Kidney capillary endothelial cell (primary cell): ENCODE measurements around the gene USP37.

ENCODE experiments used
- DNase-seq: peaks from one replicate; pipeline ENCODE4 v3.0.0-alpha.2; 2018; ENCODE audit warnings: low spot score

The USP37 gene

GRCh38 chr2:218477247-218477646 lies 90.9 kb downstream of the USP37 start:
- no peak for DNase-seq

GRCh38 chr2:218476676-218477075 lies 91.5 kb downstream of the USP37 start:
- no peak for DNase-seq

- no peak for DNase-seq
Observed at GRCh38 chr2:218474527-218474926, 93.6 kb downstream of the USP37 start.

DNA sequence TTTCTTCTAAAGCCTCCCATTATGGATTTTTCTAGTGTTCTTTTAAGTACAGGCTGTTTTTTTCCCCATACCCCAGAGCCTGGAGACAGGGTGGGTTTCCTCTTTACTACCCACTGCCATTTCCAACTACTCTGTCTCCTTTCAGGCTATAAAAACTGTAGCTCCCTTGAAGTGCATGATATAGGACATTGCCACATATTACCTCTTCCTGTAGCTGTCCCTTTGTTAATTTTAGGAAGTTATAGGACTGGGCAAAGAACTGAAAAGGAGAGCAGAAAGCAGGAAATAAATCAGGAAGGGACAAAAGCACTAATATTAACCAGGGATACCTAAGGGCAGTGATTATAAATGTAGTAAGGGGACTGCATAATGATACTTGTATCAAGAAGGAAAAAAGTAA lies 95.2 kb downstream of the USP37 start:
- DNase-seq, result no peak

GRCh38 chr2:218471982-218472381 lies 96.2 kb downstream of the USP37 start:
- no peak for DNase-seq

- no peak for DNase-seq
Observed at GRCh38 chr2:218471036-218471435, 97.1 kb downstream of the USP37 start.

- no peak for DNase-seq
Observed at GRCh38 chr2:218470448-218470847, 97.7 kb downstream of the USP37 start.

GRCh38 chr2:218465987-218466633 lies 102.0 kb downstream of the USP37 start:
- DNase-seq, result peak; percentile 55

DNA sequence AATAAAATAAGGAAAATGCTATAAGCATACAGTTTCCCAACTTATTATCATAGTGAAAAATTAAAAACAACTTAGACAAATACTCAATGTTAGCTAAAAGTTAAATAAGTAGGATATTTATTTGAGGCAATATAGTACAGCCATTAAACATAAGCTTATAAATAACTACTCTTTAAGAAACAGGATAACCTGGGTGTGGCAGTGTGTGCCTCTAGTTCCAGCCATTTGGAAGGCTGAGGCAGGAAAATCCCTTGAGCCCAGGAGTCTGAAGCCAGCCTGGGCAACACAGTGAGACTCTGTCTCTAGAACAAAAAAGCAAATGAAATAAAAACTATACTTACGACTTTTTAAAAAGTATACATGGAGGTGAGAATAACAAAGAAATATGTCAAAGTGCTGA lies 109.6 kb downstream of the USP37 start:
- DNase-seq, result no peak

DNA sequence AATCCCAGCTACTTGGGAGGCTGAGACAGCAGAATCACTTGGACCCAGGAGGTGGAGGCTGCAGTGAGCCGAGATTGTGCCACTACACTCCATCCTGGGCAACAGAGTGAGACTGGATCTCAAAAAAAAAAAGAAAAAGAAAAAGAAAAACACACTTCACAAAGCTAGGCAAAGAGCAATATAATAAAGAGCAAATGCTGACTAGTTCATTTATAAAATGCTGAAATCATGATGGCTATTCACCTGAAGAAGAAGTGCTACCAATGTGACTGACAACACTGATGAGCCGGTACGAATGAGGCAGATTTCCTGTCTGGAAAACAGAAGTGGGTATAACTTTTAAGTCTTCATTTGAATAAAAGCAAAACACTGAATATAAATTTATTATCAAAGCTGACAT lies 111.3 kb downstream of the USP37 start:
- no peak for DNase-seq

GRCh38 chr2:218452079-218452478 lies 116.1 kb downstream of the USP37 start:
- DNase-seq, result no peak

- DNase-seq, result peak; percentile 28
Observed at GRCh38 chr2:218448934-218449333, 119.2 kb downstream of the USP37 start.

- no peak for DNase-seq
Observed at GRCh38 chr2:218447072-218447471, 121.1 kb downstream of the USP37 start.

DNA sequence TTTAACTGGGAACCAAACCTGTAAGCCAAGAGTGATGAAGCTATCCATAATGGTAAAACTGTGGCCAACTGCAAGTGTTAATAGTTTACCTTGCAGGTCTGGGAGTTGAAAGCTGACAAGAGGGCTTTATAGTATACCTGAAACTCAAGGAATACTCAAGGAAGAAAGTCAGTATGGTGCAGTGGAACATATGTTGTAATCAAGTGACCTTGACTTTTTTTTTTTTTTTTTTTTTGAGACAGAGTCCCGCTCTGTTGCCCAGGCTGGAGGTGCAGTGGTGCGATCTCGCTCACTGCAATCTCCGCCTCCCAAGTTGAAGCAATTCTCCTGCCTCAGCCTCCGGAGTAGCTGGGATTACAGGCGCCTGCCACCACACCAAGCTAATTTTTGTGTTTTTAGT lies 121.6 kb downstream of the USP37 start:
- DNase-seq, result no peak

DNA sequence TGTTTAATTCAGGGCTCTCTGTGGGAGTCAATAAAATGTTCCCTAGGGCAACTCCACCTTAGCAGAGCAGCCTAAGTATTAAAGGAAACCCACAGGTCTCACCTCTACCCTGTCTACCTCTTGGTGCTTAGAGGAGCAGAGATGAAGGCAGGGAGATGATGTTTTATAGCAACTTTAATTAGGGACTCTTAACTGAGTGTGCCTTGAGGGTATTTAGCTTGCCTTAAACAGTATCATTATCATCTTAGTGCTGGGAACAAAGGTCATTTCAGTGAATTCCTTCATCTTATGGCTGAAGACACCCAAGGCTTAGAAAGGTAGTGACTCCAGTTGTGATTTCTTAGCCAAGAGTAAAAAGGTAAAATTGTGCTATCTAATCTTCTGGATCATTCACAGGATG lies 122.5 kb downstream of the USP37 start:
- no peak for DNase-seq

DNA sequence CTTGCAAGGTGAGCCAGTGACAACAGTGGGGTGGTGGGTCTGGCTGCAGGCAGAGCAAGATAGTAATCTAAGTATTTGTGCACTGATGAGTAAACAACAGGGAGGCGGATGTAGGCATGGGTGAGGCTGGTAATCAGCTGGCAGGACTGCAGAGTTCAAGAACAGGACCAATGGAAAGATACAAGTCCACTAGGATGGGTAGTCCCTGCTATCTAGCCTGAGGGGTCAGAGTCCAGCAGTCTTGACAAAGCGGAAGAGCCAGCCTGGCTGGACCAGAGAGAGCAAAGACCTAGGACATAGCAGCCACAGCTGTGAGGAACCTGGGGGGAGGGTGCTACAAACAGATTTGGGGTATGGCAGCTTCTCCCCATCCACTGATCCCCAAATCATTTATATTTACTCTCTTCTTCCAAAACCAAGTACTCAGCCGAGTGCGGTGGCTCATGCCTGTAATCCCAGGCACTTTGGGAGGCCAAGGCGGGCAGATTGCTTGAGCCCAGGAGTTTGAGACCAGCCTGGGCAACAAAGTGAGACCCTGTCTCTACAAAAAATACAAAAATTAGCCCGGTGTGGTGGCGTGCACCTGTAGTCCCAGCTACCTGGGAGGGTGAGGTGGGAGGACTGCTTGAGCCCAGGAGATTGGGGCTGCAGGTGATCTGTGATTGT lies 123.3 kb downstream of the USP37 start:
- no peak for DNase-seq

DNA sequence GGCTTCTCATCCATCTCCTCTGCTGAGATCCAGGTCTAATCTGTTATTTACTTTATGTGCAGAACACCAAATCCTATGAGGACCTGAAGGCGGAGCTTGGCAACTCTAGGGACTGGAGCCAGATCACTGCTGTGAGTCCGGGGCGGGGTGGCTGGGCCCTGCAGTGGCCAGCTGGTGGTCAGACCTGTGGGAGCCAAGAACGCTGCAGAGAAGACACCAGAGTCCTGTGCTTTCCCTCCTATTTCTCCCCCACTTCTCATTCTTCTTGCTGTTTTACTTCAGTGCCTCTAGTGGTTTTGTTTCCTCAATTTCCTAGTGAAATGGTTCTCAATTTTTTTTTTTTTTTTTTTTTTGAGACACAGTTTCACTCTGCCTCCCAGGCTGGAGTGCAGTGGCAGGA lies 129.6 kb downstream of the USP37 start:
- no peak for DNase-seq

GRCh38 chr2:218437969-218438368 lies 130.2 kb downstream of the USP37 start:
- no peak for DNase-seq

DNA sequence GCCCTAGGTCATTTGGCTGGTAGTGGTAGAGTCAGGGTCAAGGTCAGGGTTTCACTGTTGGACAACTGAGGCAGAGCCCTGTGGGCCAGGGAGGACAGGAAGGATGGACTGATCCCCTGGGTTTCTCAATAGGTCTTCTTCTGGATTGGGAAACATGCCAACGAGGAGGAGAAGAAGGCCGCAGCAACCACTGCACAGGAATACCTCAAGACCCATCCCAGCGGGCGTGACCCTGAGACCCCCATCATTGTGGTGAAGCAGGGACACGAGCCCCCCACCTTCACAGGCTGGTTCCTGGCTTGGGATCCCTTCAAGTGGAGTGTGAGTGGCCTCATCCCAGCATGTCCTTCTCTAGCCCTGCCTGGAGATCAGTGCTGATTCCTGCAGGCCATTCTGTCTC lies 131.2 kb downstream of the USP37 start:
- no peak for DNase-seq

DNA sequence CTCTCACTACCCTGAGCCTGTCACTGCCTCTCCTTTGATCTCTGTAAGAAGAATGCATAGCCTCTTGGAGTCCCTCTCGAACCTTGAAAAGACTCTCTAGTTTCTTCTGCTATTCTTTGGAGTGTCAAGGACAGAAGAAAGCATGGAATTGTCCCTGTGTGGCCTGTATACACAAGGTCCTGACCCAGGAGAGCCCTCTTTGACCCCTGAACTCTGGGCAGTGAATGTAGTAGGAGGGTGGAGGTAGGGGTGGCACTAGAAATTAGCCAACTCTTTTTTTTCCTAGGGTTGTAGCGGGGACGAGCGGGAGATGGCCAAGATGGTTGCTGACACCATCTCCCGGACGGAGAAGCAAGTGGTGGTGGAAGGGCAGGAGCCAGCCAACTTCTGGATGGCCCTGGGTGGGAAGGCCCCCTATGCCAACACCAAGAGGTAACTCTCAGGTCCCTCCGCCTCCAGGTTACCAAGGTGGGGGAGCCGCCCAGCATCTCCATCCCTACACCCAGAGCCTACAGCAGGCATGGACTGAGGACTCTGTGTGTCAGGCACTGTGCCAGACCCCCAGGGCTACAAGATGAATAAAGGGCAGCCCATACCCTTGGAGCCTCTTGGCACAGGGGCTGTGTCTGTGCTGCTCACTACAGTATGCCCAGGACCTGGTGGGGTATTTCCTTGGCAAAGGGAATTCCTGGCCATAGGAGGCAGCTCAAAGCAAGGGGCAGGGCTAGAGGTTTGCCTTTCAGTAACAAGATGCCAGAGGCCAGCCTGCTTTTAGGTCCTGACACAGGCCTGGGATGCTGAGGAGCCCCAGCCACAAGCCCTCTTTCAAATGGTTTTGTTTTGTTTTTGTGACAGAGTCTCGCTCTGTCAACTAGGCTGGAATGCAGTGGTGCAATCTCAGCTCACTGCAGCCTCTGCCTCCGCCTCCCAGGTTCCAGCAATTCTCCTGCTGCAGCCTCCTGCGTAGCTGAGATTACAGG lies 132.9 kb downstream of the USP37 start:
- no peak for DNase-seq

DNA sequence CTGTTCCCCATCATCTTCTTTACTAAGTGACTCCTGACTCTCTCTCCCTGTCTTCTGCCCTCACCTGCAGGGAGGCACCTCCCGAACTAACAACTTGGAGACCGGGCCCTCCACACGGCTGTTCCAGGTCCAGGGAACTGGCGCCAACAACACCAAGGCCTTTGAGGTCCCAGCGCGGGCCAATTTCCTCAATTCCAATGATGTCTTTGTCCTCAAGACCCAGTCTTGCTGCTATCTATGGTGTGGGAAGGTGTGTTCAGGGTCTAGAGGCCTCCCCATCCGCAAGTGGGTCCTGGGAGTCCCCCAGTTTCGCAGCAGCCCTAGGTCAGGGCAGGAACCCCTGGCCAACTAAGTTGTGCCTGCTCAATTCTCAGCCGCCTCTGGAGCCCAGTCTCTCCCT lies 133.7 kb downstream of the USP37 start:
- no peak for DNase-seq

- no peak for DNase-seq
Observed at GRCh38 chr2:218432676-218433365, 135.3 kb downstream of the USP37 start.
